Naive thymus-derived CD4-positive, alpha-beta T cell (primary cell): ENCODE measurements around the gene C1QC. TPM values are rescaled to one million over a fixed set of nuclear protein-coding genes. Genes with fewer than 3 reads are reported as not detected.
"Not testable (repeated sequence)": the region's sequence is repeated elsewhere in the genome, so short reads cannot be mapped to it uniquely, and the experiment has no call there.

ENCODE experiments used
- ATAC-seq: fragments of 150-1000 bp; cut with Tn5 transposase; 2 replicates; pipeline ENCODE4 v1.10.0; 2021; ENCODE audit warnings: mild to moderate bottlenecking, moderate library complexity
- CTCF ChIA-PET: fragments of 350-600 bp; sonication (Branson Sonifier 250); formaldehyde crosslinking; loops from one replicate; lab custom pipeline; 2021; ENCODE audit warnings: antibody characterized with exemption; lab: Charles Lee
- POLR2A ChIA-PET: fragments of 350-600 bp; sonication (Branson Sonifier 250); formaldehyde crosslinking; loops from one replicate; lab custom pipeline; 2021; ENCODE audit warnings: antibody characterized with exemption, inconsistent platforms; lab: Charles Lee
- DNase-seq, 9 donors: peaks; one replicate each; pipeline versions ENCODE4 v3.0.0 to v3.0.0-alpha.2; 2020 to 2022; ENCODE audit warnings: mixed read lengths in 1 of 9
- H3K27ac ChIP-seq: one replicate; pipeline ENCODE4 v1.7.0; 2013; ENCODE audit warnings: mild to moderate bottlenecking, low read depth, low read length, moderate library complexity
- H3K27me3 ChIP-seq, 2 donors: one replicate each; pipeline ENCODE4 v1.7.0; 2013; ENCODE audit warnings: low read length in 2 of 2, mild to moderate bottlenecking in 2 of 2, moderate library complexity in 2 of 2; ENCODE audit not compliant: control insufficient read depth in 2 of 2, insufficient read depth in 2 of 2
- H3K36me3 ChIP-seq, 3 experiments: 1 replicate in 2 of 3; 2 replicates in 1 of 3; pipeline ENCODE4 v1.7.0; 2013; ENCODE audit warnings: low read length in 3 of 3, mild to moderate bottlenecking in 3 of 3, moderate library complexity in 1 of 3; ENCODE audit not compliant: insufficient read depth in 3 of 3, control insufficient read depth in 2 of 3
- H3K4me1 ChIP-seq, 2 donors: one replicate each; pipeline ENCODE4 v1.7.0; 2013; ENCODE audit warnings: low read length in 2 of 2, mild to moderate bottlenecking in 2 of 2, moderate library complexity in 1 of 2; ENCODE audit not compliant: control insufficient read depth in 2 of 2, insufficient read depth in 2 of 2
- H3K4me3 ChIP-seq: 2 replicates; pipeline ENCODE4 v1.7.0; 2013; ENCODE audit warnings: mild to moderate bottlenecking, low read length
- H3K9me3 ChIP-seq, 3 experiments: 1 replicate in 2 of 3; 2 replicates in 1 of 3; pipeline ENCODE4 v1.7.0; 2013; ENCODE audit warnings: low read length in 3 of 3; ENCODE audit not compliant: control insufficient read depth in 2 of 3
- H3K27ac Mint-ChIP-seq, 9 donors: one replicate each; pipeline ENCODE4 v1.8.0; 2020 to 2022; ENCODE audit warnings: mixed read lengths in 9 of 9, mild to moderate bottlenecking in 8 of 9, moderate library complexity in 5 of 9, inconsistent platforms in 2 of 9
- H3K27me3 Mint-ChIP-seq, 5 donors: one replicate each; pipeline ENCODE4 v1.8.0; 2021 to 2022; ENCODE audit warnings: mixed read lengths in 5 of 5, mild to moderate bottlenecking in 1 of 5
- H3K36me3 Mint-ChIP-seq, 5 donors: one replicate each; pipeline ENCODE4 v1.8.0; 2020 to 2022; ENCODE audit warnings: mixed read lengths in 5 of 5, mild to moderate bottlenecking in 3 of 5, inconsistent platforms in 1 of 5
- H3K4me1 Mint-ChIP-seq, 7 donors: one replicate each; pipeline ENCODE4 v1.8.0; 2020 to 2022; ENCODE audit warnings: mixed read lengths in 7 of 7, mild to moderate bottlenecking in 3 of 7, inconsistent platforms in 1 of 7
- H3K4me3 Mint-ChIP-seq, 10 donors: one replicate each; pipeline ENCODE4 v1.8.0; 2020 to 2022; ENCODE audit warnings: mild to moderate bottlenecking in 10 of 10, mixed read lengths in 10 of 10, moderate library complexity in 6 of 10, inconsistent platforms in 2 of 10
- H3K9me3 Mint-ChIP-seq, 11 donors: one replicate each; pipeline ENCODE4 v1.8.0; 2020 to 2022; ENCODE audit warnings: mixed read lengths in 11 of 11, mild to moderate bottlenecking in 4 of 11, inconsistent platforms in 1 of 11, moderate library complexity in 1 of 11
- intact Hi-C, 2 donors: fragments of 100-400 bp; cut with micrococcal nuclease; formaldehyde crosslinking; loops; one replicate each; pipeline ENCODE4 v1.15.1; 2023
- polyA plus RNA-seq, 2 donors: library from polyadenylated mRNA; unstranded; fragments of 300-500 nt; fragmentation: Illumina TruSeq; gene quantifications; one replicate each; pipeline ENCODE4 v1.2.3, GENCODE V29; 2021
- total RNA-seq, 6 experiments: library from RNA in 5 of 6; stranded (reverse) in 5 of 6; gene quantifications; 1 replicate in 5 of 6; 2 replicates in 1 of 6; pipeline ENCODE4 v1.2.3 and lab custom pipeline; 2021 to 2026

Gene C1QC
- total and polyA plus RNA-seq, 7 experiments from 2014 or later: 5.1 to 5.2 TPM; not detected in 5

GRCh38 chr1:22662986-22663408 is 19.6 kb downstream of the C1QC start:
- H3K9me3 ChIP-seq: no peaks in the 10 kb centered on the region
- no peaks in the 10 kb centered on the region for H3K36me3 Mint-ChIP-seq

GRCh38 chr1:22665752-22666151 is 22.3 kb downstream of the C1QC start:
- no peak overlapping the region for H3K4me3 Mint-ChIP-seq
- H3K27me3 Mint-ChIP-seq: peaks cover 2 to 26% (median 21%) of the 10 kb centered on the region in 5 donors
- Histone ChIP-seq H3K4me3 (no peak overlapping the region), H3K9me3 (no peaks in the 10 kb centered on the region), H3K4me1 (no peaks in the 10 kb centered on the region), H3K36me3 (no peaks in the 10 kb centered on the region), H3K27ac (no peak overlapping the region), H3K27me3 (no peaks in the 10 kb centered on the region)
- H3K27ac Mint-ChIP-seq: no peak overlapping the region
- peaks cover 0 to 4% (median 0%) of the 10 kb centered on the region in 11 donors for H3K9me3 Mint-ChIP-seq
- intact Hi-C loops: no loop called here
- ATAC-seq (no peak), DNase-seq (no peak)
- ChIA-PET POLR2A (no interaction called here), CTCF (no interaction called here)
- no peaks in the 10 kb centered on the region for H3K4me1 Mint-ChIP-seq
- H3K36me3 Mint-ChIP-seq: no peaks in the 10 kb centered on the region

More at GRCh38 chr1:22662986-22663408, 19.6 kb downstream of the C1QC start:
- no peaks in the 10 kb centered on the region for H3K4me1 ChIP-seq
- peaks cover 0 to 2% (median 0%) of the 10 kb centered on the region in 11 donors for H3K9me3 Mint-ChIP-seq
- peaks cover 0 to 23% (median 20%) of the 10 kb centered on the region in 5 donors for H3K27me3 Mint-ChIP-seq
- no peaks in the 10 kb centered on the region for H3K4me1 Mint-ChIP-seq
- POLR2A ChIA-PET: no interaction called here
- no peak for DNase-seq
- no peaks in the 10 kb centered on the region for H3K36me3 ChIP-seq
- intact Hi-C loops: no loop called here
- H3K4me3 ChIP-seq: no peak overlapping the region
- no peak overlapping the region for H3K27ac ChIP-seq
- no peak overlapping the region for H3K4me3 Mint-ChIP-seq
- CTCF ChIA-PET: no interaction called here
- H3K27me3 ChIP-seq: no peaks in the 10 kb centered on the region
- no peak overlapping the region for H3K27ac Mint-ChIP-seq
- ATAC-seq: no peak

DNA sequence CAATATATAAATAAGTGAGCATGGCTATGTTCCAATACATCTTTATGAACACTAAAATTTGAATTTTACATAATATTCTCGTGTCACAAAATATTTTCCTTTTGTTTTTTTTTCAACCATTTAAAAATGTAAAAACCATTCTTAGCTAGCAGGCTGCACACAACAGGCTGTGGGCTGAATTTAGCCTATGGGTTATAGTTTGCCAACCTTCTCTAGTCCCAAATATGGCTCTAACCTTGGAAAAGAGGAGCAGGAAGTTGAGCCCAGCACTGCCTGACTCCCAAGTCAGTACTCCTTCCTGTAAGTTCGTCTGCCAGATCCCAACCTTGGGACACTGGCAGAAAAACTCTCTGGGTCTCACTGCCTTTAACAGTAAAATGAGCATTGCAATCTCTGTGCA is 23.0 kb downstream of the C1QC start:
- CTCF ChIA-PET: no interaction called here
- peaks cover 2 to 33% (median 20%) of the 10 kb centered on the region in 5 donors for H3K27me3 Mint-ChIP-seq

GRCh38 chr1:22668840-22669239 is 25.4 kb downstream of the C1QC start:
- ATAC-seq, H3K27ac ChIP-seq, CTCF ChIA-PET, H3K4me3 ChIP-seq, H3K36me3 Mint-ChIP-seq, H3K9me3 ChIP-seq, POLR2A ChIA-PET, intact Hi-C loops, H3K4me3 Mint-ChIP-seq, H3K27me3 ChIP-seq, H3K4me1 ChIP-seq, H3K9me3 Mint-ChIP-seq, H3K4me1 Mint-ChIP-seq, H3K36me3 ChIP-seq, DNase-seq, H3K27ac Mint-ChIP-seq: not testable (repeated sequence)
- peaks cover 10 to 54% (median 30%) of the 10 kb centered on the region in 5 donors for H3K27me3 Mint-ChIP-seq

More for the DNA sequence above, 23.0 kb downstream of the C1QC start:
- no peak for DNase-seq
- Histone ChIP-seq H3K4me3 (no peak overlapping the region), H3K9me3 (no peaks in the 10 kb centered on the region), H3K36me3 (no peaks in the 10 kb centered on the region), H3K4me1 (no peaks in the 10 kb centered on the region), H3K27me3 (no peaks in the 10 kb centered on the region), H3K27ac (no peak overlapping the region)
- POLR2A ChIA-PET: no interaction called here
- Mint-ChIP-seq H3K4me1 (no peaks in the 10 kb centered on the region), H3K27ac (no peak overlapping the region), H3K9me3 (peaks cover 0 to 4% (median 0%) of the 10 kb centered on the region in 11 donors), H3K36me3 (no peaks in the 10 kb centered on the region), H3K4me3 (no peak overlapping the region)
- no peak for ATAC-seq
- intact Hi-C loops: no loop called here

GRCh38 chr1:22670352-22670975 is 27.0 kb downstream of the C1QC start:
- DNase-seq (no peak), ATAC-seq (no peak)
- H3K4me3 ChIP-seq: no peak overlapping the region
- H3K9me3 Mint-ChIP-seq: peaks cover 0 to 3% (median 0%) of the 10 kb centered on the region in 11 donors
- no peak overlapping the region for H3K27ac Mint-ChIP-seq
- no peaks in the 10 kb centered on the region for H3K36me3 Mint-ChIP-seq
- POLR2A ChIA-PET: no interaction called here
- no peaks in the 10 kb centered on the region for H3K4me1 ChIP-seq
- intact Hi-C loops: no loop called here
- no peaks in the 10 kb centered on the region for H3K9me3 ChIP-seq
- CTCF ChIA-PET: no interaction called here
- no peak overlapping the region for H3K4me3 Mint-ChIP-seq
- no peaks in the 10 kb centered on the region for H3K4me1 Mint-ChIP-seq
- no peaks in the 10 kb centered on the region for H3K27me3 ChIP-seq
- peaks cover 20 to 60% (median 44%) of the 10 kb centered on the region in 5 donors for H3K27me3 Mint-ChIP-seq
- H3K36me3 ChIP-seq: no peaks in the 10 kb centered on the region
- H3K27ac ChIP-seq: no peak overlapping the region

- Mint-ChIP-seq H3K27me3 (peaks cover 20 to 67% (median 46%) of the 10 kb centered on the region in 5 donors), H3K27ac (no peak overlapping the region), H3K36me3 (no peaks in the 10 kb centered on the region), H3K4me1 (no peaks in the 10 kb centered on the region), H3K4me3 (no peak overlapping the region), H3K9me3 (peaks cover 0 to 3% (median 0%) of the 10 kb centered on the region in 11 donors)
- intact Hi-C loops: no loop called here
- Histone ChIP-seq H3K27me3 (no peaks in the 10 kb centered on the region), H3K36me3 (no peaks in the 10 kb centered on the region), H3K9me3 (no peaks in the 10 kb centered on the region), H3K4me1 (no peaks in the 10 kb centered on the region), H3K4me3 (no peak overlapping the region), H3K27ac (no peak overlapping the region)
- ATAC-seq: no peak
- POLR2A ChIA-PET: no interaction called here
- no peak for DNase-seq
- CTCF ChIA-PET: no interaction called here
Observed at GRCh38 chr1:22671999-22672398, 28.6 kb downstream of the C1QC start.
